ENCODE results near the gene TUBGCP2. TPM values are rescaled to one million over a fixed set of nuclear protein-coding genes. Genes with fewer than 3 reads are reported as not detected.

The TUBGCP2 gene
- total RNA-seq, 1 donor from 2014 or later: 66.7 TPM

DNA sequence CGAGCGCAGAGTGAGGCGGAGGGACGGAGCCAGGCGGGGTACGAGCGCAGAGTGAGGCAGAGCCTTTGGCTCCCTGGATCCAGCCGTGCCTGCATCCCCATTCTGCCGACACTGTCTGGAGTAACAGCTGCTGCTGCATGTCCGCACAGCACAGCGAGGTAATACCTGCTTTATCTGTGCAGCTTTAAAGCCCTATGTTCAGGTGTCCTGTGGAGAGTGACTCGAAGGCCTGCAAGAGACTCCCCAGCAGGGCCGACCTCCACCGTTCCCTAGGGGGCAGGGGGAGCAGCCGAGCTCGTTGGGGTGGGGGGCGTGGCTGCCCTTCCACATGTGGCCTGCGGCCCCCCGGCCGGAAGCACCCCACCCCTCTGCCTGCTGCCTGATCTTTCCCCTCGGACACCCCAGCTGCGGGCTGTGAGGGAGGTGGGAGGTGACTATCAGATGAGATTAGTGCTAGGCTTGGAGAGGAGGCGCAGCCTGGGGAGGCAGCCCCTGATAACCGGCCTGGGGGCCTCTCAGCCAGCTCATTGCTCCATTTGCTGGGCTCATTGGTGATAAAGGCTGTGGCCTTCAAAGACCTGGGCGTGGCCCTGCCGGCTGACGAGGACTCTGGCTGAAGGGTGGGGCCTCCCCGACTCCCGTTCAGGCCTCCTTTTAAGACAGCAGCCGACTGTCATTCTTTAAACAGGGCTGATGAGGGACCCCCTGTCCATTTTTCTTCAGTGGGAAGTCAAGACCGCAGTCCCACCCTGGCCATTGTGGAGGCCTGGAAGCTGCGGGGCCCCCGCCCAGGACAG lies 63.0 kb downstream of the TUBGCP2 start:
- ATAC-seq (ENCODE audit: low read depth): no peak
- POLR2A ChIA-PET: no interaction called here
- no peaks in the 10 kb centered on the region for H3K9me3 Mint-ChIP-seq
- CTCF ChIA-PET: interaction anchor here (1.7 kb wide), 1 partner anchor 12 kb away, joined by 4 read pairs; no protein-coding TSS in a partner anchor
- no peak overlapping the region for H3K27ac Mint-ChIP-seq
- TF ChIP-seq, protein P1, sequence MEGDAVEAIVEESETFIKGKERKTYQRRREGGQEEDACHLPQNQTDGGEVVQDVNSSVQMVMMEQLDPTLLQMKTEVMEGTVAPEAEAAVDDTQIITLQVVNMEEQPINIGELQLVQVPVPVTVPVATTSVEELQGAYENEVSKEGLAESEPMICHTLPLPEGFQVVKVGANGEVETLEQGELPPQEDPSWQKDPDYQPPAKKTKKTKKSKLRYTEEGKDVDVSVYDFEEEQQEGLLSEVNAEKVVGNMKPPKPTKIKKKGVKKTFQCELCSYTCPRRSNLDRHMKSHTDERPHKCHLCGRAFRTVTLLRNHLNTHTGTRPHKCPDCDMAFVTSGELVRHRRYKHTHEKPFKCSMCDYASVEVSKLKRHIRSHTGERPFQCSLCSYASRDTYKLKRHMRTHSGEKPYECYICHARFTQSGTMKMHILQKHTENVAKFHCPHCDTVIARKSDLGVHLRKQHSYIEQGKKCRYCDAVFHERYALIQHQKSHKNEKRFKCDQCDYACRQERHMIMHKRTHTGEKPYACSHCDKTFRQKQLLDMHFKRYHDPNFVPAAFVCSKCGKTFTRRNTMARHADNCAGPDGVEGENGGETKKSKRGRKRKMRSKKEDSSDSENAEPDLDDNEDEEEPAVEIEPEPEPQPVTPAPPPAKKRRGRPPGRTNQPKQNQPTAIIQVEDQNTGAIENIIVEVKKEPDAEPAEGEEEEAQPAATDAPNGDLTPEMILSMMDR (IDR thresholded peaks at IDR 0.05): no peak
- no peak for DNase-seq
- peaks cover 27% of the 10 kb centered on the region for H3K4me1 Mint-ChIP-seq
- intact Hi-C loops (cut with micrococcal nuclease): no loop called here
- peaks cover 16% of the 10 kb centered on the region for H3K27me3 Mint-ChIP-seq
- no peak overlapping the region for H3K4me3 Mint-ChIP-seq
- H3K36me3 Mint-ChIP-seq (ENCODE audit: low read depth): no peaks in the 10 kb centered on the region

DNA sequence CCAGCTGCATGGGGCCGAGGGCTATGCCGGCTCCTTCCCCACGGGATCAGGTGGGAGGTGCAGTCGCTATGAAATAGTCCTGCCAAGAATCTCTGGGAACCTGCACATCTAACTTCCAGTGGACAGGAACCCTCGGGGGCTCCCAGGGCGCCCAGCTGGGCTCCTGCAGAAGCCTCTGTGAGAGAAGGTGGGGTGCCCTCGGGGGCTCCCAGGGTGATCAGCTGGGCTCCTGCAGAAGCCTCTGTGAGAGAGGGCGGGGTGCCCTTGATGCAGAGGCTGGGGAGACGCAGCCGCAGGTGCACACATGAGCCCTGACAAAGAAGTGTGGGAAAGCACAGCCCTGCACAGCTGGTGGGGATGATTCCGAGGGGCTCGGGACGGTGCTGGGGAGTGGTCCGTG lies 65.1 kb downstream of the TUBGCP2 start:
- Mint-ChIP-seq H3K27ac (no peak overlapping the region), H3K9me3 (no peaks in the 10 kb centered on the region), H3K4me1 (peaks cover 37% of the 10 kb centered on the region), H3K4me3 (no peak overlapping the region), H3K27me3 (peaks cover 13% of the 10 kb centered on the region), H3K36me3 (ENCODE audit: low read depth) (no peaks in the 10 kb centered on the region)
- DNase-seq: no peak
- ATAC-seq (ENCODE audit: low read depth): no peak
- POLR2A ChIA-PET: no interaction called here
- CTCF ChIA-PET: interaction anchor here (1.3 kb wide), 1 partner anchor 100 kb away, joined by 3 read pairs; no protein-coding TSS in a partner anchor
- intact Hi-C loops (cut with micrococcal nuclease): no loop called here
- TF ChIP-seq, protein P1 (IDR thresholded peaks at IDR 0.05): no peak

DNA sequence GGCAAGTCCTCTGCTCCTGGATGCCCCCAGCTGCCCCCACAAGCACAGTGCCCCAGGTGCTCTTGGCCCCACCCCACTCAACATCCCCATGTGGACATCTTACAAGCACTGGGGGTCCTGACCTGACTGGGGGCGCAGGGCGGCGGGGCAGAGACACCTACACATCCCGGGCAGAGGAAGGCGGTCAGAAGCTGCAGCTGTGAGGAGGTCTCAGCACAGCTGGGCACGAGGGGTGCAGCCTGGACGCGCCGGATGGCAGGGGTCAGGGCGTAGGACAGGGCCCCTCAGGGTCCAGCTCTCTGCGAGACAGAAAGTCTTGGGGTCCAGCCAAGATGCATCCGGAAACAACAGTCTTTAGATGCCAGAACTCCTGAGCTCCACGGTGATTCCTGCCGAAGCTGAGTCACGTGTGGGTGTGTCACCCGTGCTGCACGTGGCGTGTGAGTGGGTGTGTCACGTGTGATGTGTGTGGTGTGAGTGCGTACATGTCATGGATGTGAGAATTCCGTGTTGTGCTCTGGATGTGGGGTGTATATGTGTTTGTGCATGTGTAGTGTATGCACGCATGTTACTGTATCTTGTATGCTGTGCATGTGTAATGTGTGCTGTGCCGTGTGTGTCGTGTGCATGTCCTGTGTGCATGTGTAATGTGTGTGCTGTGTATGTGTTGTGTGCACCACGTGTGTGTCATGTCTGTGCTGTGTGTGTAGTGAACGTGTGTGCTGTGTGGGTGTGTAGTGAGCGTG lies 65.9 kb downstream of the TUBGCP2 start:
- intact Hi-C loops (cut with micrococcal nuclease): no loop called here
- ATAC-seq (ENCODE audit: low read depth): no peak
- H3K9me3 Mint-ChIP-seq: no peaks in the 10 kb centered on the region
- TF ChIP-seq, protein P1 (IDR thresholded peaks at IDR 0.05): no peak
- H3K27me3 Mint-ChIP-seq: peaks cover 14% of the 10 kb centered on the region
- ChIA-PET POLR2A (no interaction called here), CTCF (interaction anchor here (1.3 kb wide), 2 partner anchors 21 to 99 kb away, joined by 3 read pairs; no protein-coding TSS in a partner anchor)
- H3K4me3 Mint-ChIP-seq: no peak overlapping the region
- no peaks in the 10 kb centered on the region for H3K36me3 Mint-ChIP-seq (ENCODE audit: low read depth)
- H3K27ac Mint-ChIP-seq: no peak overlapping the region
- DNase-seq: no peak
- peaks cover 38% of the 10 kb centered on the region for H3K4me1 Mint-ChIP-seq

DNA sequence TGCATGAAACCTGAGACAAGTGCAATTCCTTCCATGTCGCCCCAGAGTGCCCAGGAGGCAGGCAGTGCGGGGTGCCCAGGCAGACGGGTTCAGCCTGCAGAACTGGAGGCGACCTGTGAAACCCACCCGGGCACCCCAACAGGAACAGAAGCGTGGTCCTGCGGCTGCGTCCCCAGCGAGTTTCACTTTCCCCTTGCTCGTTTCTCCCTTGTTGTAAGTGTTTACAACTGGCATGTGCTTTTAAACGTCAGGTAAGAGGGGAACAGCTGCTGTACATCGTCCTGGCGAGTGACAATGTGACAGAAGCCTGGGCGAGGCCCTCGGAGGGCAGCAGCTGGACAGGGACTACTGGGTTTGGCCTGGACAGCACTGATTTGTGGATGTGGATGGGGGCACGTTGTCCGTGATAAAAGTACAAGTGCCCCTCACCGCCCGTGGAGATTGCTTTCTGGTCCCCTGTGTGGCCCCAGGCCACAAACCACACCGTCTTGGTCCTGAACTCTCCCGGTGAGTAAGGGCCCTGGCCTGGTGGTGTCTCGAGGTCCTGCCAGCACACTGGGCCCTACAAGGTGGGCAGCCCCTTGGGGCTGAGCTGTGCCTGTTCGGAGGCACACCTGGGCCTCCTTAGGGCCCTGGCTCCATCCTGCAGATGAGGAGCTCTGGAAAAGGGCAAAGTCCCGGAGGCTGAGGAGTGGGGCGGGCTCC lies 67.0 kb downstream of the TUBGCP2 start:
- ChIA-PET CTCF (interaction anchor here (1.3 kb wide), 1 partner anchor 23 kb away, joined by 3 read pairs; no protein-coding TSS in a partner anchor), POLR2A (interaction anchor here (1.2 to 2.7 kb wide), 2 partner anchors 17 to 34 kb away, joined by 5 to 12 read pairs; no protein-coding TSS in a partner anchor)
- no peaks in the 10 kb centered on the region for H3K36me3 Mint-ChIP-seq (ENCODE audit: low read depth)
- intact Hi-C loops (cut with micrococcal nuclease): loop anchor here (2.0 kb wide), 1 partner anchor 17 kb away; no protein-coding TSS in a partner anchor
- no peaks in the 10 kb centered on the region for H3K9me3 Mint-ChIP-seq
- ATAC-seq (ENCODE audit: low read depth) (peak; percentile 45), DNase-seq (no peak)
- peak overlapping the region; percentile 81 for H3K4me3 Mint-ChIP-seq
- peaks cover 37% of the 10 kb centered on the region for H3K4me1 Mint-ChIP-seq
- TF ChIP-seq, protein P1 (IDR thresholded peaks at IDR 0.05): no peak
- peak overlapping the region; percentile 12 for H3K27ac Mint-ChIP-seq
- peaks cover 14% of the 10 kb centered on the region for H3K27me3 Mint-ChIP-seq
